ENCODE measurements around the gene CGNL1.

The CGNL1 gene

GRCh38 chr15:57352535-57353316, 23.6 kb upstream of the CGNL1 start:
- no peak for TF ChIP-seq CTCF (IDR thresholded peaks at IDR 0.05; ENCODE audit: control insufficient read depth, extremely low read depth, insufficient read depth)
- H3K4me3 ChIP-seq (ENCODE audit: low read depth, low read length): no peak overlapping the region
- DNase-seq (ENCODE audit: low read depth): no peak

- no peak for TF ChIP-seq CTCF (IDR thresholded peaks at IDR 0.05; ENCODE audit: control insufficient read depth, extremely low read depth, insufficient read depth)
- DNase-seq (ENCODE audit: low read depth): no peak
- no peak overlapping the region for H3K4me3 ChIP-seq (ENCODE audit: low read depth, low read length)
Observed at GRCh38 chr15:57353317-57353804, 22.9 kb upstream of the CGNL1 start.

GRCh38 chr15:57354436-57355123, 21.7 kb upstream of the CGNL1 start:
- no peak for DNase-seq (ENCODE audit: low read depth)
- H3K4me3 ChIP-seq (ENCODE audit: low read depth, low read length): no peak overlapping the region
- no peak for TF ChIP-seq CTCF (IDR thresholded peaks at IDR 0.05; ENCODE audit: control insufficient read depth, extremely low read depth, insufficient read depth)

- no peak for TF ChIP-seq CTCF (IDR thresholded peaks at IDR 0.05; ENCODE audit: control insufficient read depth, extremely low read depth, insufficient read depth)
- DNase-seq (ENCODE audit: low read depth): no peak
- H3K4me3 ChIP-seq (ENCODE audit: low read depth, low read length): no peak overlapping the region
Observed at GRCh38 chr15:57355259-57355658, 21.0 kb upstream of the CGNL1 start.

- no peak overlapping the region for H3K4me3 ChIP-seq (ENCODE audit: low read depth, low read length)
- no peak for TF ChIP-seq CTCF (IDR thresholded peaks at IDR 0.05; ENCODE audit: control insufficient read depth, extremely low read depth, insufficient read depth)
- no peak for DNase-seq (ENCODE audit: low read depth)
Observed at GRCh38 chr15:57356178-57356577, 20.1 kb upstream of the CGNL1 start.

- no peak overlapping the region for H3K4me3 ChIP-seq (ENCODE audit: low read depth, low read length)
- no peak for TF ChIP-seq CTCF (IDR thresholded peaks at IDR 0.05; ENCODE audit: control insufficient read depth, extremely low read depth, insufficient read depth)
- no peak for DNase-seq (ENCODE audit: low read depth)
Observed at GRCh38 chr15:57356636-57357035, 19.7 kb upstream of the CGNL1 start.
